ENCODE results near the gene GRHPR.

DNA sequence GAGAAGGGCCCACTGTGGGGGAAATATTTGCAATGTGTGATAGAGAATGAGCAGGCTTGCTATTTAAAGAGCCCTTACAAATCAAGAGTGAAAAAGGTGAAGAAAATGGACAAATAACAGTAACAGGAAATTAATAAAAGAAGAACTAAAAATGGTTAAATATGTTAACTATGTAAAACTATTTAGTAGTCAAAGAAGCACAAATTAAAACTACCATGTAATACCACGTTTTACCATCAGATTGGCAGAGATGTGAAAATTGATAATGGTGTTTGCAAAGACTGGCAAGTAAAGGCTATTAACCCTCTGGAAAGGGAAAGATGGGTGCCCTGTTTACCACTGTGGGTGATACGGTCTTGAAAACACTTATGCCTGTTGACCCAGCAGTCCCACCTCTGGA is 23.2 kb upstream of the GRHPR start:
- TF ChIP-seq, protein P1, sequence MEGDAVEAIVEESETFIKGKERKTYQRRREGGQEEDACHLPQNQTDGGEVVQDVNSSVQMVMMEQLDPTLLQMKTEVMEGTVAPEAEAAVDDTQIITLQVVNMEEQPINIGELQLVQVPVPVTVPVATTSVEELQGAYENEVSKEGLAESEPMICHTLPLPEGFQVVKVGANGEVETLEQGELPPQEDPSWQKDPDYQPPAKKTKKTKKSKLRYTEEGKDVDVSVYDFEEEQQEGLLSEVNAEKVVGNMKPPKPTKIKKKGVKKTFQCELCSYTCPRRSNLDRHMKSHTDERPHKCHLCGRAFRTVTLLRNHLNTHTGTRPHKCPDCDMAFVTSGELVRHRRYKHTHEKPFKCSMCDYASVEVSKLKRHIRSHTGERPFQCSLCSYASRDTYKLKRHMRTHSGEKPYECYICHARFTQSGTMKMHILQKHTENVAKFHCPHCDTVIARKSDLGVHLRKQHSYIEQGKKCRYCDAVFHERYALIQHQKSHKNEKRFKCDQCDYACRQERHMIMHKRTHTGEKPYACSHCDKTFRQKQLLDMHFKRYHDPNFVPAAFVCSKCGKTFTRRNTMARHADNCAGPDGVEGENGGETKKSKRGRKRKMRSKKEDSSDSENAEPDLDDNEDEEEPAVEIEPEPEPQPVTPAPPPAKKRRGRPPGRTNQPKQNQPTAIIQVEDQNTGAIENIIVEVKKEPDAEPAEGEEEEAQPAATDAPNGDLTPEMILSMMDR (conservative IDR thresholded peaks at IDR 0.05; ENCODE audit: low read depth, low read length) = no peak
- TF ChIP-seq POLR2A (IDR thresholded peaks at IDR 0.05; ENCODE audit: low read depth, low read length) (no peak), CEBPB (IDR thresholded peaks at IDR 0.05; ENCODE audit: low read depth, low read length) (no peak), RCOR1 (IDR thresholded peaks at IDR 0.05; ENCODE audit: insufficient replicate concordance, low read length) (no peak), MAFK (IDR thresholded peaks at IDR 0.05; ENCODE audit: low read depth, low read length) (no peak), CHD1 (IDR thresholded peaks at IDR 0.05; ENCODE audit: low read depth, low read length) (no peak), RFX5 (IDR thresholded peaks at IDR 0.05; ENCODE audit: low read depth, low read length) (no peak), RAD21 (IDR thresholded peaks at IDR 0.05; ENCODE audit: low read length) (no peak), MAZ (IDR thresholded peaks at IDR 0.05; ENCODE audit: borderline replicate concordance, low read depth, low read length) (no peak), MXI1 (IDR thresholded peaks at IDR 0.05; ENCODE audit: borderline replicate concordance, low read depth, low read length) (no peak), SMC3 (IDR thresholded peaks at IDR 0.05; ENCODE audit: low read depth, low read length) (no peak)
- TF ChIP-seq, protein P2, sequence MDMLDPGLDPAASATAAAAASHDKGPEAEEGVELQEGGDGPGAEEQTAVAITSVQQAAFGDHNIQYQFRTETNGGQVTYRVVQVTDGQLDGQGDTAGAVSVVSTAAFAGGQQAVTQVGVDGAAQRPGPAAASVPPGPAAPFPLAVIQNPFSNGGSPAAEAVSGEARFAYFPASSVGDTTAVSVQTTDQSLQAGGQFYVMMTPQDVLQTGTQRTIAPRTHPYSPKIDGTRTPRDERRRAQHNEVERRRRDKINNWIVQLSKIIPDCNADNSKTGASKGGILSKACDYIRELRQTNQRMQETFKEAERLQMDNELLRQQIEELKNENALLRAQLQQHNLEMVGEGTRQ (IDR thresholded peaks at IDR 0.05; ENCODE audit: low read depth, low read length) = no peak
- TF ChIP-seq, protein P3, sequence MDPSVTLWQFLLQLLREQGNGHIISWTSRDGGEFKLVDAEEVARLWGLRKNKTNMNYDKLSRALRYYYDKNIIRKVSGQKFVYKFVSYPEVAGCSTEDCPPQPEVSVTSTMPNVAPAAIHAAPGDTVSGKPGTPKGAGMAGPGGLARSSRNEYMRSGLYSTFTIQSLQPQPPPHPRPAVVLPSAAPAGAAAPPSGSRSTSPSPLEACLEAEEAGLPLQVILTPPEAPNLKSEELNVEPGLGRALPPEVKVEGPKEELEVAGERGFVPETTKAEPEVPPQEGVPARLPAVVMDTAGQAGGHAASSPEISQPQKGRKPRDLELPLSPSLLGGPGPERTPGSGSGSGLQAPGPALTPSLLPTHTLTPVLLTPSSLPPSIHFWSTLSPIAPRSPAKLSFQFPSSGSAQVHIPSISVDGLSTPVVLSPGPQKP (IDR thresholded peaks at IDR 0.05; ENCODE audit: borderline replicate concordance, low read depth, low read length) = no peak
